ENCODE measurements around the gene TMCO4. TPM values are rescaled to one million over a fixed set of nuclear protein-coding genes. Genes with fewer than 3 reads are reported as not detected.

TMCO4 gene
- total RNA-seq, 1 donor: 27.5 TPM

DNA sequence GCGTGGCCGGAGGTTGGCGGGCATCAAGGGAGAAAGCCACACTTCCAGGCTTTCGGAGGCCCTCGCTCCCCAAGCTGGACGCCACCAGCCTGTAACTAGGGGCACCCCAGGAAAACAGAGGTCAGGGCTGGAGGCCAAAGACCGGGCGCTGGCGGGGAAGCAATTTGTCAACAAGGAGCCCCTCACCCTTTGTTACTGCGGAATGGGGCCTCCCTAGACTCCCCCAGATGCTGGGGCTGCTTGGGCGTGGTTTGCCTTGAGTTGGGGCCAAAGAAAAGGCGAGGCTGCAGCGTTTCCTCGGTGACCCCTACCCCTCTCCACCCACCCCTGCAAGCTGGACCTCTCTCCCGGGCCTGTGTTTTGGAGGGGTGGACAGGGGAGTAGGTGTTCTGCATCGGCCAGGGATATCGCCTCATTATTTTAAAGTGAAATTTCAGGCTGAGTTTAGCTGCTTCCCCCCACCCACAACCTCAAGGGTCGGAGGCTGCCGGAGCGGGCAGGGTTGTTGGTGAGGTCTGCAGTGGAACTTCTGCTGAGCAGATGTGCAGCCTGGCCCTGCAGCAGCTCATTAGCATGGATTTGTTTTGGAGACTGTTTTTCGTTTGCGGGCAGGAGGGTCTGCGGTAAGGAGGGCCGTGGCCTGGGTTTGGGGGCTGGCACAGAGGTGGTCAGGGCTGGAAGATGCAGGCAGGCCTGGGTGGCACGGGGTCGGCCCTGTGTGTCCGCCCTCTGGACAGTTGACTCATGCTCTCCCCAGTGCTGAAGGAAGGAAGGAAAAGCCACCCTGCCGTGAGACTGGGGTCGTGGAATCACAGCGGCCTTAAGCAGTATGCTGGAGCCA, 154.1 kb downstream of the TMCO4 start:
- DNase-seq (ENCODE audit: insufficient read length, low spot score, missing footprints): peak; percentile 96
- H4K20me1 ChIP-seq (ENCODE audit: insufficient read depth, low read length): peaks cover 16% of the 10 kb centered on the region
- peaks cover 59% of the 10 kb centered on the region for H3K79me2 ChIP-seq (ENCODE audit: insufficient read depth, low read length)
- H3K36me3 ChIP-seq (ENCODE audit: insufficient read depth, low read length): no peaks in the 10 kb centered on the region
- peak overlapping the region; percentile 86 for H2AFZ ChIP-seq (ENCODE audit: low read length)
- peak overlapping the region; percentile 66 for H3K27ac ChIP-seq (ENCODE audit: low read depth, low read length)
- H3K4me2 ChIP-seq (ENCODE audit: insufficient read depth, low read length): peak overlapping the region; percentile 85
- peak overlapping the region; percentile 90 for H3K4me3 ChIP-seq (ENCODE audit: insufficient read depth, low read length)
- no peaks in the 10 kb centered on the region for H3K9me3 ChIP-seq (ENCODE audit: low read depth, low read length)
- peaks cover 7% of the 10 kb centered on the region for H3K4me1 ChIP-seq (ENCODE audit: insufficient read depth, low read length)
- no peaks in the 10 kb centered on the region for H3K27me3 ChIP-seq (ENCODE audit: insufficient read depth, low read length)
- TF ChIP-seq, protein P1, sequence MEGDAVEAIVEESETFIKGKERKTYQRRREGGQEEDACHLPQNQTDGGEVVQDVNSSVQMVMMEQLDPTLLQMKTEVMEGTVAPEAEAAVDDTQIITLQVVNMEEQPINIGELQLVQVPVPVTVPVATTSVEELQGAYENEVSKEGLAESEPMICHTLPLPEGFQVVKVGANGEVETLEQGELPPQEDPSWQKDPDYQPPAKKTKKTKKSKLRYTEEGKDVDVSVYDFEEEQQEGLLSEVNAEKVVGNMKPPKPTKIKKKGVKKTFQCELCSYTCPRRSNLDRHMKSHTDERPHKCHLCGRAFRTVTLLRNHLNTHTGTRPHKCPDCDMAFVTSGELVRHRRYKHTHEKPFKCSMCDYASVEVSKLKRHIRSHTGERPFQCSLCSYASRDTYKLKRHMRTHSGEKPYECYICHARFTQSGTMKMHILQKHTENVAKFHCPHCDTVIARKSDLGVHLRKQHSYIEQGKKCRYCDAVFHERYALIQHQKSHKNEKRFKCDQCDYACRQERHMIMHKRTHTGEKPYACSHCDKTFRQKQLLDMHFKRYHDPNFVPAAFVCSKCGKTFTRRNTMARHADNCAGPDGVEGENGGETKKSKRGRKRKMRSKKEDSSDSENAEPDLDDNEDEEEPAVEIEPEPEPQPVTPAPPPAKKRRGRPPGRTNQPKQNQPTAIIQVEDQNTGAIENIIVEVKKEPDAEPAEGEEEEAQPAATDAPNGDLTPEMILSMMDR (IDR thresholded peaks at IDR 0.05; ENCODE audit: extremely low read depth, low read depth, low read length): no peak

DNA sequence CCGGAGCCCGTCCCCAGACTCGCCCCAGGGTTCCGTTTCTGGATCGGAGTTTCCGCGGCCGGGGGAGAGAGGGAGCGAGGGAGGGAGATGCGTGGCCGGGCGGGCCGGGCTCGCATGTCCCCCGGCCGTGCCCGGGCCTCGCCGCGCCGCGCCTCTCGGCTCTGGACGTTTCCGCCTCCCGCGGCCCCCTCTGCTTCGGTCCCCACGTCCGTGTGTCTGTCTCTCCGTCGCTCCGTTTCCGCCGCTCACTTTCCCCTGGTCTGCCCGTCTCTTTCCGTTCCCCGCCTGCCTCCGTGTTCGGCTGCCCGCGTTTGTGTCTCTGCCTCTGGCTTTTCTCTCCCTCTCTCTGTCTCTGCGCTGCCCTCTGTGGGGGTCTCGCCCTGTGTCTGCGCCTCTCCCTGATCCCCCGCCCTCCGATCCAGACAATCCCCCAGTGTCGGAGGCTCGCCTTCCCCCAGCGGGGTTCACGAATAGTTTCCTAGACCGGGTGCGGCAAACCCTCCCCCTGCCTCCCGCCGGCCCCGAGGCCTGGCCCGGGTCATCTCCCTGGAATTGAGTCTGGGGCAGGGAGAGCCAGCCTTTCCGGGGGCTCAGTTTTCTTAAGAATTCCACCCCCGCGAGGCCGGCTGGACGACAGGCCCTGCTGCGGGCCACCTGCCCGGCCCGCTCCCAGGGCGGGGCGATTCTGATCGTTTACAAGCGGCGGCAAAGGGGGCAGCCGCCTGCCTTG, 154.9 kb downstream of the TMCO4 start:
- H3K4me3 ChIP-seq (ENCODE audit: insufficient read depth, low read length): peak overlapping the region; percentile 90
- no peaks in the 10 kb centered on the region for H3K27me3 ChIP-seq (ENCODE audit: insufficient read depth, low read length)
- H3K4me1 ChIP-seq (ENCODE audit: insufficient read depth, low read length): peaks cover 4% of the 10 kb centered on the region
- H3K27ac ChIP-seq (ENCODE audit: low read depth, low read length): peak overlapping the region; percentile 66
- H4K20me1 ChIP-seq (ENCODE audit: insufficient read depth, low read length): peaks cover 16% of the 10 kb centered on the region
- peak; percentile 95 for DNase-seq (ENCODE audit: insufficient read length, low spot score, missing footprints)
- H3K9me3 ChIP-seq (ENCODE audit: low read depth, low read length): no peaks in the 10 kb centered on the region
- peaks cover 52% of the 10 kb centered on the region for H3K79me2 ChIP-seq (ENCODE audit: insufficient read depth, low read length)
- peak overlapping the region; percentile 86 for H2AFZ ChIP-seq (ENCODE audit: low read length)
- TF ChIP-seq, protein P1 (IDR thresholded peaks at IDR 0.05; ENCODE audit: extremely low read depth, low read depth, low read length): no peak
- no peaks in the 10 kb centered on the region for H3K36me3 ChIP-seq (ENCODE audit: insufficient read depth, low read length)
- peak overlapping the region; percentile 85 for H3K4me2 ChIP-seq (ENCODE audit: insufficient read depth, low read length)

DNA sequence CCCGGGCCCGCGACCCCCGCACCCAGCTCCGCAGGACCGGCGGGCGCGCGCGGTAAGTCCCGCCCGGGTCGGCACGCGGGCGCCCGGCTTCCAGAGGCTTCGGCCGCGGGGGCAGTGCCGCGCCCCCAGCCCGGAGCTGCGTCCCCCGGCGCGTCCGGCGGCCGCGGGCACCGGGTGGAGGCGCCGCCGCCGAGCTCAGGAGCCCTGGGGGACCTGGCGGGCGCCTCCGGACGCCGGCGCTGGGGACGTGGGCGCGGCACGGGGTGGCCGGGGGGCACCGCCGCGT, 155.4 kb downstream of the TMCO4 start:
- peaks cover 48% of the 10 kb centered on the region for H3K79me2 ChIP-seq (ENCODE audit: insufficient read depth, low read length)
- peaks cover 4% of the 10 kb centered on the region for H3K4me1 ChIP-seq (ENCODE audit: insufficient read depth, low read length)
- peaks cover 16% of the 10 kb centered on the region for H4K20me1 ChIP-seq (ENCODE audit: insufficient read depth, low read length)
- peak; percentile 93 for DNase-seq (ENCODE audit: insufficient read length, low spot score, missing footprints)
- no peak overlapping the region for H2AFZ ChIP-seq (ENCODE audit: low read length)
- H3K4me2 ChIP-seq (ENCODE audit: insufficient read depth, low read length): peak overlapping the region; percentile 85
- TF ChIP-seq, protein P1 (IDR thresholded peaks at IDR 0.05; ENCODE audit: extremely low read depth, low read depth, low read length): no peak
- H3K4me3 ChIP-seq (ENCODE audit: insufficient read depth, low read length): peak overlapping the region; percentile 90
- H3K27ac ChIP-seq (ENCODE audit: low read depth, low read length): no peak overlapping the region
- H3K9me3 ChIP-seq (ENCODE audit: low read depth, low read length): no peaks in the 10 kb centered on the region
- H3K27me3 ChIP-seq (ENCODE audit: insufficient read depth, low read length): no peaks in the 10 kb centered on the region
- no peaks in the 10 kb centered on the region for H3K36me3 ChIP-seq (ENCODE audit: insufficient read depth, low read length)

Data from osteoblast (primary cell).